ENCODE data around the gene ZSCAN2.
"Not testable (repeated sequence)": the region's sequence is repeated elsewhere in the genome, so short reads cannot be mapped to it uniquely, and the experiment has no call there.

ZSCAN2 gene

GRCh38 chr15:84608707-84609284 lies 8.0 kb downstream of the ZSCAN2 start:
- no peak overlapping the region for H3K27ac Mint-ChIP-seq
- no peaks in the 10 kb centered on the region for H3K27me3 Mint-ChIP-seq
- H3K36me3 Mint-ChIP-seq (ENCODE audit: low read depth) = peaks cover 44% of the 10 kb centered on the region
- H3K4me3 Mint-ChIP-seq = no peak overlapping the region
- peaks cover 27% of the 10 kb centered on the region for H3K4me1 Mint-ChIP-seq (ENCODE audit: low read depth)
- H3K9me3 Mint-ChIP-seq = no peaks in the 10 kb centered on the region

GRCh38 chr15:84609818-84610525 lies 9.2 kb downstream of the ZSCAN2 start:
- Mint-ChIP-seq H3K36me3 (ENCODE audit: low read depth) (peaks cover 38% of the 10 kb centered on the region), H3K4me3 (no peak overlapping the region), H3K27ac (no peak overlapping the region), H3K9me3 (no peaks in the 10 kb centered on the region), H3K27me3 (no peaks in the 10 kb centered on the region), H3K4me1 (ENCODE audit: low read depth) (peaks cover 15% of the 10 kb centered on the region)

- Mint-ChIP-seq H3K36me3 (ENCODE audit: low read depth) (peaks cover 26% of the 10 kb centered on the region), H3K27ac (no peak overlapping the region), H3K4me1 (ENCODE audit: low read depth) (peaks cover 3% of the 10 kb centered on the region), H3K4me3 (no peak overlapping the region), H3K27me3 (no peaks in the 10 kb centered on the region), H3K9me3 (no peaks in the 10 kb centered on the region)
Observed at GRCh38 chr15:84611631-84612030, 10.8 kb downstream of the ZSCAN2 start.

GRCh38 chr15:84616235-84616634 lies 15.4 kb downstream of the ZSCAN2 start:
- H3K36me3 Mint-ChIP-seq (ENCODE audit: low read depth) = peaks cover 23% of the 10 kb centered on the region
- H3K4me1 Mint-ChIP-seq (ENCODE audit: low read depth) = peaks cover 3% of the 10 kb centered on the region
- H3K4me3 Mint-ChIP-seq = no peak overlapping the region
- no peak overlapping the region for H3K27ac Mint-ChIP-seq
- H3K9me3 Mint-ChIP-seq = peaks cover 16% of the 10 kb centered on the region
- no peaks in the 10 kb centered on the region for H3K27me3 Mint-ChIP-seq

- peaks cover 27% of the 10 kb centered on the region for H3K9me3 Mint-ChIP-seq
- H3K27ac Mint-ChIP-seq = no peak overlapping the region
- H3K27me3 Mint-ChIP-seq = no peaks in the 10 kb centered on the region
- no peak overlapping the region for H3K4me3 Mint-ChIP-seq
- peaks cover 3% of the 10 kb centered on the region for H3K4me1 Mint-ChIP-seq (ENCODE audit: low read depth)
- peaks cover 46% of the 10 kb centered on the region for H3K36me3 Mint-ChIP-seq (ENCODE audit: low read depth)
Observed at GRCh38 chr15:84620626-84621025, 19.8 kb downstream of the ZSCAN2 start.

DNA sequence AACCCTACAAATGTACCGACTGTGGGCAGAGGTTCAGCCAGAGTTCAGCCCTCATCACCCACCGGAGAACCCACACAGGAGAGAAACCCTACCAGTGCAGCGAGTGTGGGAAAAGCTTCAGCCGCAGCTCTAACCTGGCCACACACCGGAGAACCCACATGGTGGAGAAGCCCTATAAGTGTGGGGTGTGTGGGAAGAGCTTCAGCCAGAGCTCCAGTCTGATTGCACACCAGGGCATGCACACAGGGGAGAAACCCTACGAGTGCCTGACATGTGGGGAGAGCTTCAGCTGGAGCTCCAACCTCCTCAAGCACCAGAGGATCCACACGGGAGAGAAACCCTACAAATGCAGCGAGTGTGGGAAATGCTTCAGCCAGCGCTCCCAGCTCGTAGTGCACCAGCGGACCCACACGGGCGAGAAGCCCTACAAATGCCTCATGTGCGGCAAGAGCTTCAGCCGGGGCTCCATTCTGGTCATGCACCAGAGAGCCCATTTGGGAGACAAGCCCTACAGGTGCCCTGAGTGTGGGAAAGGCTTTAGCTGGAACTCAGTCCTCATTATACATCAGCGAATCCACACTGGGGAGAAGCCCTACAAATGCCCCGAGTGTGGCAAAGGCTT lies 20.7 kb downstream of the ZSCAN2 start:
- H3K36me3 Mint-ChIP-seq (ENCODE audit: low read depth) = peaks cover 44% of the 10 kb centered on the region
- no peak overlapping the region for H3K4me3 Mint-ChIP-seq
- no peak overlapping the region for H3K27ac Mint-ChIP-seq
- no peaks in the 10 kb centered on the region for H3K27me3 Mint-ChIP-seq
- peaks cover 27% of the 10 kb centered on the region for H3K9me3 Mint-ChIP-seq
- peaks cover under 1% of the 10 kb centered on the region for H3K4me1 Mint-ChIP-seq (ENCODE audit: low read depth)

DNA sequence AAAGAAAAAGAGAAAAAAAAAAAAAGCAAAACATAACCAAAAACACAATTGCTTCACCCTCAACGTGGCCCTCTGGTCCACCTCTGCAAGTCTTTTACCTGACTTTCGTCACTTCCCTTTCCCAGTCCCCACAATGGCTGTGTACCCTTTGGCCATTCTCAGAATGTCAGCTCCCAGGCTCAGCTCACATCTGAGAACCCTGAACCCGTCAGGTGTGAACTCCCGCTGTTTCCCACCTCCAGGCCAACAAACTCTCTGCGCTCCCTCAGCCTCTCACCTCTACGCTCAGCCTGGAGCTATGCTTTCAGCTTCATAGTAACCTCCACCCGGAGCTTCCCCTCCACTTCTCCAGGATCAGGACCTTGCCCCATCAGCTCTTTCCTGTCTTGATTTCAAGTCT lies 23.6 kb downstream of the ZSCAN2 start:
- no peaks in the 10 kb centered on the region for H3K4me1 Mint-ChIP-seq (ENCODE audit: low read depth)
- H3K27ac Mint-ChIP-seq = no peak overlapping the region
- H3K9me3 Mint-ChIP-seq = peaks cover 25% of the 10 kb centered on the region
- H3K27me3 Mint-ChIP-seq = no peaks in the 10 kb centered on the region
- H3K4me3 Mint-ChIP-seq = no peak overlapping the region
- H3K36me3 Mint-ChIP-seq (ENCODE audit: low read depth) = peaks cover 44% of the 10 kb centered on the region

DNA sequence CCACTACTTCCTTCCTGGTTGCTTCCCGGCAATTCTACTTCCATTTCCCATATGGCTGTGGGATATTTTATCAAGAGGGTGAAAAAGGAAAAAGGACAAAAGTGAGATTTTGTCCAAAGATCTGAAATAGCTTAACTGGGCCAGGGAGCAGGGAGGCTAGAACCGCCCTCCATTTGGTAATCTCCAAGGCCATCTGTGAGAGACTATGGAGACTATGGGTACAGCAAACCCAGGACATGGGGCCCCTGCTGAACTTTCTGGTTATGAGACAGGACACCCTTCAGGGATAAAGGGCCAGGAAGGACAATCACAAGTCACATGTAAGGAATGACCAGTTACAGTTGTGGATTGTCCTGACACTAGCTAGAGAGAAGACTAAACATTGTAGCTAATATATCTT lies 24.3 kb downstream of the ZSCAN2 start:
- peaks cover 37% of the 10 kb centered on the region for H3K36me3 Mint-ChIP-seq (ENCODE audit: low read depth)
- no peak overlapping the region for H3K27ac Mint-ChIP-seq
- peaks cover under 1% of the 10 kb centered on the region for H3K4me1 Mint-ChIP-seq (ENCODE audit: low read depth)
- peaks cover 21% of the 10 kb centered on the region for H3K9me3 Mint-ChIP-seq
- no peak overlapping the region for H3K4me3 Mint-ChIP-seq
- H3K27me3 Mint-ChIP-seq = no peaks in the 10 kb centered on the region

DNA sequence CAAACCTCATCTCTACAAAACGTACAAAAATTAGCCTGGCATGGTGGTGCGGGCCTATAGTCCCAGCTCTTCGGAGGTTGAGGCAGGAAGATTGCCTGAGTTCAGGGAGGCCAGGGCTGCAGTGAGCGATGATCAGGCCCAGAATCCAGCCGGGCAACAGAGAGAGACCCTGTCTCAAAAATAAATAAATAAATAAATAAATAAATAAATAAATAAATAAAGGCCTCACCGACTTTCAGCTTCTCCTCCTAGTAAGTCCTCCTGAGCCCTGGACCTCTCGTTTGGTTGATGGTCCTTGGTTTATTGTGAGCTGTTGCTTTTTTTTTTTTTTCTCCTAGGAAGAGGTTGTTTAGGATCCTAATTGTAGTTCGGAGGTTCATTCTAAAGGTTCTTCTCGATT lies 28.2 kb downstream of the ZSCAN2 start:
- peaks cover 5% of the 10 kb centered on the region for H3K36me3 Mint-ChIP-seq (ENCODE audit: low read depth)
- no peaks in the 10 kb centered on the region for H3K27me3 Mint-ChIP-seq
- H3K9me3 Mint-ChIP-seq = no peaks in the 10 kb centered on the region
- no peak overlapping the region for H3K27ac Mint-ChIP-seq
- no peak overlapping the region for H3K4me3 Mint-ChIP-seq
- H3K4me1 Mint-ChIP-seq (ENCODE audit: low read depth) = peaks cover 22% of the 10 kb centered on the region

GRCh38 chr15:84631706-84632272 lies 31.0 kb downstream of the ZSCAN2 start:
- H3K4me3 Mint-ChIP-seq = peak overlapping the region; percentile 96
- H3K27me3 Mint-ChIP-seq = no peaks in the 10 kb centered on the region
- H3K36me3 Mint-ChIP-seq (ENCODE audit: low read depth) = peaks cover 16% of the 10 kb centered on the region
- no peaks in the 10 kb centered on the region for H3K9me3 Mint-ChIP-seq
- peaks cover 43% of the 10 kb centered on the region for H3K4me1 Mint-ChIP-seq (ENCODE audit: low read depth)
- peak overlapping the region; percentile 91 for H3K27ac Mint-ChIP-seq

- H3K9me3 Mint-ChIP-seq = no peaks in the 10 kb centered on the region
- peak overlapping the region; percentile 96 for H3K4me3 Mint-ChIP-seq
- no peaks in the 10 kb centered on the region for H3K27me3 Mint-ChIP-seq
- H3K4me1 Mint-ChIP-seq (ENCODE audit: low read depth) = peaks cover 49% of the 10 kb centered on the region
- H3K27ac Mint-ChIP-seq = peak overlapping the region; percentile 91
- peaks cover 27% of the 10 kb centered on the region for H3K36me3 Mint-ChIP-seq (ENCODE audit: low read depth)
Observed at GRCh38 chr15:84633311-84634227, 32.8 kb downstream of the ZSCAN2 start.

- H3K36me3 Mint-ChIP-seq (ENCODE audit: low read depth) = peaks cover 32% of the 10 kb centered on the region
- peak overlapping the region; percentile 61 for H3K27ac Mint-ChIP-seq
- no peaks in the 10 kb centered on the region for H3K27me3 Mint-ChIP-seq
- peaks cover 49% of the 10 kb centered on the region for H3K4me1 Mint-ChIP-seq (ENCODE audit: low read depth)
- H3K9me3 Mint-ChIP-seq = no peaks in the 10 kb centered on the region
- H3K4me3 Mint-ChIP-seq = peak overlapping the region; percentile 96
Observed at GRCh38 chr15:84634228-84634837, 33.5 kb downstream of the ZSCAN2 start.

GRCh38 chr15:84638103-84638502 lies 37.3 kb downstream of the ZSCAN2 start:
- H3K27me3 Mint-ChIP-seq = no peaks in the 10 kb centered on the region
- H3K4me1 Mint-ChIP-seq (ENCODE audit: low read depth) = peaks cover 36% of the 10 kb centered on the region
- no peak overlapping the region for H3K4me3 Mint-ChIP-seq
- H3K9me3 Mint-ChIP-seq = no peaks in the 10 kb centered on the region
- peaks cover 57% of the 10 kb centered on the region for H3K36me3 Mint-ChIP-seq (ENCODE audit: low read depth)
- H3K27ac Mint-ChIP-seq = peak overlapping the region; percentile 4

DNA sequence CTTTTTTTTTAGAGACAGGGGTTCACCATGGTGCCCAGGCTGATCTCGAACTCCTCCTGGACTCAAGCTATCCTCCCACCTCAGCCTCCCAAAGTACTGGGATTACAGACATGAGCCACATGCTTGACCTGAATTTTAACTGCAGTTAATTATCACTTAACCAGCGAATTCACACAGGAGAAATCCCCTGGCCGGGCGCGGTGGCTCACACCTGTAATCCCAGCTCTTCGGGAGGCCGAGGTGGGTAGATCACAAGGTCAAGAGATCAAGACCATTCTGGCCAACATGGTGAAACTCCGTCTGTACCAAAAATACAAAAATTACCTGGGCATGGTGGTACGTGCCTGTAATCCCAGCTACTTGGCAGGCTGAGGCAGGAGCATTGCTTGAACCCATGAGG lies 41.1 kb downstream of the ZSCAN2 start:
- not testable (repeated sequence) for H3K4me3 Mint-ChIP-seq, H3K9me3 Mint-ChIP-seq, H3K27me3 Mint-ChIP-seq, H3K27ac Mint-ChIP-seq
- peaks cover 68% of the 10 kb centered on the region for H3K36me3 Mint-ChIP-seq (ENCODE audit: low read depth)
- peaks cover 13% of the 10 kb centered on the region for H3K4me1 Mint-ChIP-seq (ENCODE audit: low read depth)
